AG04449 (cell line): ENCODE measurements around the gene MLST8.

Experiments
- CTCF ChIA-PET: fragments of 350-600 bp; formaldehyde crosslinking; extraction: SDS; loops from one replicate; lab custom pipeline; 2021; ENCODE audit warnings: antibody characterized with exemption; lab: Yijun Ruan, JAX
- POLR2A ChIA-PET: fragments of 400-600, 350-600 bp; formaldehyde crosslinking; extraction: SDS; loops from one replicate; lab custom pipeline; 2020; ENCODE audit warnings: antibody characterized with exemption, inconsistent platforms; lab: Yijun Ruan, JAX
- DNase-seq: peaks from one replicate; pipeline ENCODE4 v3.0.0-alpha.2; 2010; ENCODE audit warnings: low read depth, low spot score
- H3K4me3 ChIP-seq: 2 replicates; pipeline ENCODE4 v1.5.1; 2011; ENCODE audit warnings: low read depth, mild to moderate bottlenecking, control low read depth, low read length
- TF ChIP-seq, protein P1 (sequence below): IDR thresholded peaks from one replicate; pipeline ENCODE4 v1.5.1; 2011; ENCODE audit warnings: mild to moderate bottlenecking, moderate library complexity, low read length, control low read depth, inconsistent platforms; ENCODE audit not compliant: insufficient read depth; ENCODE audit errors: missing control alignments

MLST8 gene

DNA sequence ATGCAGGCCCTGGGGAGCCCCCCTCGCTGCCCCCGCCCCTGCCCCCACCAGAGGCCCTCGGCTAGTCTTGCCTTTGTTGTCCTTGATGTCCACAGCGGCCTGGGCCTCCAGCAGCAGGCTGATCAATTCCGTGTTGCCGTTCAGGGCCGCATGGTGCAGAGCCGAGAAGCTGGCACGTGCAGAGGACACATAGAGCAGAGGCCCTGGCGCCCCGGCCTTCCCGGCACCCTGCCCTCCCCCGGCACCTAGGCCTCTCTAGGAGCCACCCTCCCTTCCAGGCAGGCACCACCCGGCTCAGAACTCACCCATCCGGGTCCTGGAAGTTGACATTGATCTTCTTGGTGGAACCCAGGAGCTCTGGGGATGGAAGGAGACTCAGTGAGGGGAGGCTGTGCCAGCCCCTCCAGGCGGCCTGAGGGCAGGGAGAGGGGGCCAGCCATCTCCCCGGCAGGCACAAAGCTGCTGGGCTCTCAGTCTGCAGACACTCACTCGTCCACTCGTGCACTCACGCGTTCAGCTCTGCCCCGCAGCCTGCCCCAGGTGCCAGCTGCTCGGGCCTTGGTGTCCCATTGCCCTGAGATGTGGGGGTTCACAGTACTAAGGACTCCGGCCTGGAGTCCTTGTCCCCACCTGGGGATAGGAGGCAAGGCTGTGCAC is 15.1 kb upstream of the MLST8 start:
- CTCF ChIA-PET, result no interaction called here
- no peak overlapping the region for H3K4me3 ChIP-seq
- POLR2A ChIA-PET, result interaction anchor here (1.0 kb wide), 2 partner anchors 35 to 225 kb away, joined by 3 read pairs; partner anchors contain the start of genes RPS2 and TRAF7

DNA sequence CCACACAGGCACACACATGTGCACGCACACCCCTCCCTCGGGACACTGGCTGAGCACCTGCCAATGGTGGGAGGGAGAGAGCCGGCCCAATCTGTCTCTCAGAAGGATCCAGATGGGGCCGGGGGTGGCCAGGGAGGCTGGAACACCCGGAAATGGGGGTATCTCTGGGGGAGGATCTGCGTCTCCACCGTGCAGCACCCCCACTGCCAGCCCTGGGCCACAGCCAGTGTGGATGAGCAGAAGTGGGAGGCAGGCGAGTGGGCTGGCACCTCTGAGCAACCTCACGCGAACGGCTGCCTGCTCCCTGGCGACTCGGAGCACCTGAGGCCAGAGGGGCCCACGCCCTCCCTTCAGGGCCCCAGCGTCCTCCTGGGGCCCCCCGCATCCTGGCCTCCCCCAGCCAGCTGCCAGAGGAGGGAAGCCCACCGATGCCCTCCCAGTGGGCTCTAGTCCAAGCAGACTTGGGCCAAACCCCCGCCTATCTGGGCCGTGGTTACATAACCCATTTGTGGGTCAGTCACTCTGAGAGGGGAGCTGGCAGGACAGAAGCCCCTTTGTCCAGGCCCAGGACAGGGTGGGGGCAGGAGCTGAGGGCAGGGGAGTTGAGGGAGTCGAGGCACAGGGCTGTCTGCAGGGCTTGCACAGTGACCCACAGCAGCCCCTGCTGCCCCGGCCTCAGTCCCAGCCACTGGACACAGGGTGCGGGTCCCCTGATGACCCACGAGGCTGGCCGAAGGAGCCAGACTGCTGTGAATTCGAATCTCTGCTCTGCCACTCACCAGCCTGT is 14.4 kb upstream of the MLST8 start:
- POLR2A ChIA-PET, result interaction anchor here (1.0 kb wide), 2 partner anchors 35 to 226 kb away, joined by 3 read pairs; partner anchors contain the start of genes RPS2 and TRAF7
- DNase-seq, result no peak
- CTCF ChIA-PET, result no interaction called here
- no peak overlapping the region for H3K4me3 ChIP-seq
- TF ChIP-seq, protein P1, sequence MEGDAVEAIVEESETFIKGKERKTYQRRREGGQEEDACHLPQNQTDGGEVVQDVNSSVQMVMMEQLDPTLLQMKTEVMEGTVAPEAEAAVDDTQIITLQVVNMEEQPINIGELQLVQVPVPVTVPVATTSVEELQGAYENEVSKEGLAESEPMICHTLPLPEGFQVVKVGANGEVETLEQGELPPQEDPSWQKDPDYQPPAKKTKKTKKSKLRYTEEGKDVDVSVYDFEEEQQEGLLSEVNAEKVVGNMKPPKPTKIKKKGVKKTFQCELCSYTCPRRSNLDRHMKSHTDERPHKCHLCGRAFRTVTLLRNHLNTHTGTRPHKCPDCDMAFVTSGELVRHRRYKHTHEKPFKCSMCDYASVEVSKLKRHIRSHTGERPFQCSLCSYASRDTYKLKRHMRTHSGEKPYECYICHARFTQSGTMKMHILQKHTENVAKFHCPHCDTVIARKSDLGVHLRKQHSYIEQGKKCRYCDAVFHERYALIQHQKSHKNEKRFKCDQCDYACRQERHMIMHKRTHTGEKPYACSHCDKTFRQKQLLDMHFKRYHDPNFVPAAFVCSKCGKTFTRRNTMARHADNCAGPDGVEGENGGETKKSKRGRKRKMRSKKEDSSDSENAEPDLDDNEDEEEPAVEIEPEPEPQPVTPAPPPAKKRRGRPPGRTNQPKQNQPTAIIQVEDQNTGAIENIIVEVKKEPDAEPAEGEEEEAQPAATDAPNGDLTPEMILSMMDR, result no peak

More for the DNA sequence above, 15.1 kb upstream of the MLST8 start:
- TF ChIP-seq, protein P1, result no peak
- DNase-seq, result no peak

DNA sequence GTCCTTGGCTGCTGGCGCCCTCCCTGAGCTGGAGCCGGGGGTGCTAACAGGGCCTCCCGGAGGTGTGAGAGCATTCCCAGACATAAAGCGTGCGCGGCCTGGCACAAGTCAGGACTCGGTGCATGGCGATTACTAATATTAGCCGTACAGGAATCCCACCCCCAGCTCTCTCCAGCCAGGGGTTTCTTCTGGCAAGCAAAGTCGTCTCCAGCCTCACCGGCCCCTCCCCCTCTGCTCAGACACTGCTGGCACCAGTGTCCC is 13.9 kb upstream of the MLST8 start:
- ChIA-PET POLR2A (no interaction called here), CTCF (no interaction called here)
- no peak for DNase-seq
- no peak overlapping the region for H3K4me3 ChIP-seq
- TF ChIP-seq, protein P1, result no peak

DNA sequence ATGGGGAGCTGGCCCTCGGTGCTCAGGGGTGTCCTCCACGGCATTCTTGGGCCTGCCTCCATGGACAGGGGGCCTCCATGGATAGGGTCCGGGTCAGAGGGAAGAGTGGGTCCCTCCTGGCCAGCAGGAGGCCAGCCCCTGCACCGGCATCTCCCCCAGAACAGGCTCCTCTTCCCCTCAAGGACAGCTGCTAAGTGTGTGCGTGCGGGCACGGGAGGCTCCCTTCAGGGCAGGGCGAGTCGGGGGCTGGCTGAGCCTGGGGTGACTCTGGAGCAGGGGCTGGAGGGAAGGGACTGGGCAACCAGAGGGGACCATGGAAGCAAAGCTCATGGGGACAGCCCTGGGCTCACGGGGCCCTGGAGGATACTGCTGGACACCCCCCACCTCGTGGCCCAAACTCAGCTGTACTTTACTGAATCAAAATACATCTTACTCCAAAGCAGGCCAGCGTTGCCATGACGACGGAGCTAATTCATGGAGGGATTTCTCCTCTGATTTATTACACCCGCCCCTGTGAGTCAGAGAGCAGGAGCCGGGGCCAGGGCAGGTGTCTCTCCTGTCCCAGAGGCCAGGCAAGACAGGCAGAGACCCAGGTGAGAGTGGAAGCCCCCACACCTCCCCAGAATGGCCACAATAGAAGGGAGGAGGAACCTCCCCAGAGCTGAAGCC is 11.0 kb upstream of the MLST8 start:
- no peak for DNase-seq
- TF ChIP-seq, protein P1, result no peak
- ChIA-PET CTCF (interaction anchor here (1.6 to 2.1 kb wide), 4 partner anchors 9 to 57 kb away, joined by 3 to 10 read pairs (median 6); partner anchors contain the start of gene ECI1), POLR2A (interaction anchor here (0.6 to 1.9 kb wide), 2 partner anchors 11 to 39 kb away, joined by 3 to 11 read pairs; partner anchors contain the start of gene TRAF7)
- H3K4me3 ChIP-seq, result no peak overlapping the region

DNA sequence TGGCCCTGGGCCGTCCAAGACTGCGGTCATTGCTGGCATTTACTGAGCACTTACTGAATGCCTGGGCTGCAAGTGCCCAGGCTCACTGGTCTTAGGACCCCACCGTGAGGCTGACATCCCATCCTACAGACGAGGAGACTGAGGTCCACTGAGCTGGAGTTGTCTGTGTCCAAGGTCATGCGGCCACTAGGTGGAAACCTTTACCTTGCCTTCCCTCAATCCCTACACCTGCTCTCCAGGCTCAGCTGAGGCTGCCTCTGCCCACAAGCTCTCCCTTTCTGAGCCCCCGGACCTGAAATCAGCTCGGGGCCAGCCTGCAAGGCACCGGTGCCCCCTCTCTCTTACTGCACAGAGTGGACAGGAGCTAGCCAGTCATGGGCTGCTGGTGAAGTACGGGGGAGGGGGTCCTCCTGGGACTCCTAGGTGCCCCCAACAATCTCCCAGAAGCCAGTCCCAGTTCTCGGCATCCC is 10.4 kb upstream of the MLST8 start:
- no peak for DNase-seq
- TF ChIP-seq, protein P1, result peak; percentile 28
- ChIA-PET POLR2A (interaction anchor here (0.6 to 1.9 kb wide), 2 partner anchors 11 to 40 kb away, joined by 3 to 11 read pairs; partner anchors contain the start of gene TRAF7), CTCF (interaction anchor here (1.6 to 2.1 kb wide), 4 partner anchors 9 to 57 kb away, joined by 3 to 10 read pairs (median 6); partner anchors contain the start of gene ECI1)
- no peak overlapping the region for H3K4me3 ChIP-seq
